Ovary (tissue), 10 donors: Measurements from ENCODE around the gene SLIT3. TPM values are rescaled to one million over a fixed set of nuclear protein-coding genes. Genes with fewer than 3 reads are reported as not detected.

ENCODE experiments used
- DNase-seq, 5 donors: peaks; one replicate each; pipeline ENCODE4 v3.0.0-alpha.2; 2019 to 2020
- H3K27ac ChIP-seq, 2 donors: fragments of 200-600 bp; one replicate each; pipeline versions ENCODE4 v1.5.1 to v1.8.0; 2019 to 2022
- H3K27me3 ChIP-seq: fragments of 200-600 bp; one replicate; pipeline ENCODE4 v1.8.0; 2022
- H3K36me3 ChIP-seq: fragments of 200-600 bp; sonication (generic); one replicate; pipeline ENCODE4 v1.5.1; 2019
- H3K4me1 ChIP-seq: one replicate; pipeline ENCODE4 v1.8.1; 2013; ENCODE audit warnings: mild to moderate bottlenecking, moderate library complexity; ENCODE audit not compliant: insufficient read depth
- H3K4me3 ChIP-seq: fragments of 200-600 bp; sonication (generic); one replicate; pipeline ENCODE4 v1.5.1; 2017
- H3K9me3 ChIP-seq, 2 donors: fragments of 200-600 bp in 1 of 2; sonication (generic) in 1 of 2; one replicate each; pipeline versions ENCODE4 v1.5.1 to v1.8.1; 2013 to 2019; ENCODE audit warnings: mild to moderate bottlenecking in 1 of 2, moderate library complexity in 1 of 2
- EP300 ChIP-seq: sonication (generic); formaldehyde crosslinking; IDR thresholded peaks from one replicate; pipeline ENCODE4 v1.6.1; 2017; ENCODE audit warnings: antibody characterized with exemption
- POLR2A ChIP-seq: fragments of 450-650 bp; IDR thresholded peaks from one replicate; pipeline ENCODE4 v1.6.1; 2017; ENCODE audit warnings: antibody characterized with exemption, mild to moderate bottlenecking, moderate library complexity
- WGBS, 3 donors: extraction: QIAGEN DNeasy Blood & Tissue Kit in 1 of 3; methylation state at CpG; one replicate each; pipeline versions ENCODE4 v1.1.5 to v1.1.7; 2013 to 2017; 5-methylcytosine and 5-hydroxymethylcytosine counted together
- intact Hi-C, 4 donors: fragments of 100-400 bp; cut with DNase I; formaldehyde crosslinking; loops; one replicate each; pipeline versions ENCODE4 v1.11.0 to v1.15.1; 2022 to 2023
- long read RNA-seq, 3 donors: library from polyadenylated mRNA in 2 of 3; unstranded in 2 of 3; transcript quantifications; one replicate each; pipeline ENCODE4 v2.0.0 and lab custom pipeline, GENCODE V29; 2021 to 2026
- polyA plus RNA-seq, 2 donors: library from polyadenylated mRNA; stranded (reverse); fragments of 200-250 nt in 1 of 2; fragments of 350-450 nt in 1 of 2; fragmentation: Illumina TruSeq in 1 of 2; extraction: RNeasy Lipid Tissue Mini Kit (QIAGEN cat#74804) in 1 of 2; gene quantifications; one replicate each; pipeline ENCODE4 v1.2.3, GENCODE V29; 2013 to 2014
- total RNA-seq, 7 donors: library from RNA; depleted of rRNA in 2 of 7; stranded (reverse); fragments of >200 nt in 2 of 7; fragmentation: NEBNext Ultra II Directional in 3 of 7; extraction: Animal tissue kit (Norgen Biotek cat#: 25700) in 3 of 7; gene quantifications; one replicate each; pipeline versions ENCODE4 v1.1.0 to v1.2.4, GENCODE V29; 2016 to 2023
- TF ChIP-seq, protein P1 (sequence below), 3 donors: fragments of 450-650 bp in 2 of 3; fragments of 200-600 bp in 1 of 3; IDR thresholded peaks; one replicate each; pipeline versions ENCODE4 v1.5.1 to v1.8.0; 2016 to 2022; ENCODE audit warnings: antibody characterized with exemption in 3 of 3, mild to moderate bottlenecking in 1 of 3
- donor health status: DM: no; HTN: no; CAD: no; lungs with moderate emphysema.
- donor health status: DM: no; HTN: no; CAD: no.
- donor health status: Bipolar disorder and iron deficiency.
- donor health status: DM: yes; HTN: yes; CAD: no.
- donor health status: DM: no; HTN: no; CAD: no.
- donor health status: DM: yes; HTN: yes; CAD: no.

SLIT3 gene
- total RNA-seq, result 100 to 1,000 TPM in 1 of 7 donors, 10 to 100 TPM in 6; 15.9 to 106 (median 24.4) TPM
- 10 to 100 TPM; 10.3 to 71.6 TPM for polyA plus RNA-seq
- long read RNA-seq, donor 1, partial matches to known transcripts, result 7 of 16 reads
- long read RNA-seq, donor 1, other reads (novel, unspliced or antisense), result 9 of 16 reads
- long read RNA-seq, donor 2, result 0 reads
- long read RNA-seq, donor 3, partial matches to known transcripts, result 29 of 33 reads
- long read RNA-seq, donor 3, other reads (novel, unspliced or antisense), result 4 of 33 reads

DNA sequence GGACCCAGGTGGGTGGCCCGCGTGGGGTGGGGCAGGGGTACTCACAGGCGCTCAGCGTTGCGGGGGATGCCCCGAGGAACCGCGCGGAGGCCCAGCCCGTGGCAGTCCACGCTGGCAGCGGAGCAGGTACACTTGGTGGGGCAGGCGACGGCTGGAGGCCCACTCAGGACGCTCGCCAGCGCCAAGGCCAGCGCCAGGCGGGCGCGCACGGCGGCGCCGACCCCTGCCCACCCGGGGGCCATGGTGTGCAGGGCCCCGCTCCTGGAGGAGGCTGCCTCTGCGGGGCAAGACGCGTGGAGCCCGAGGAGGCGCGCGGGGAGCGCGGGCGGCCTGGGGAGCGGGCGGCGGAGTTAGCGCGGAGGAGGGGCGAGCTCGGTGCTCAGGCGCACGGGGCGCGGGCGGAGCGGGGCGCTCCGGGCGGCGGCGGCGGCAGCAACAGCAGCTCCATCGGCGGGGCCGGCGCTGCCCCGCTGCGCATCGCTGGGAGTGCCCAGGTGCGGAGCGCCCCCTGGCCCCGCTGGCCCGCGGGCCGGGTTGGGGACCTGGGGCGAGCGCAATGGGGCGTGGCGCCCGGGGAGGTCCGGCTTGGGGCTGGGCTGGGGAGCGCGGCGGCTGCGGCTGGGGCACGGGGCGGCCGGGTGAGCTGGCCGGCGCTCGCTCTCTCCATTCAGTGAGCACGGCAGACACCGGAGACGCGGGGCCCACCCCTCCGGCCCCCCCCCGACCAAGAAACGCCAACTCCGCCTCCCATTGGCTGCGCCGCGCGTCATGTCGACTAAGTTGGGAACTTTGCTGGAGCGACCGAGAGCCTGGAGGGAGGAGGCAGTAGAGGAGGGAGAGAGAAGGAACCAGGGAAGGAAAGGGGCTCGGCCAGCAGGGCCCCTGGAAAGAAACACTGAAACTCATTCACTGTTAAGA lies at the start of gene SLIT3:
Gene SLIT3, minus strand, starts transcription at position 672 of the 918 bp plus-strand sequence. Its CDS starts 430 bp downstream, at position 242.
- no peaks in the 10 kb centered on the region for H3K9me3 ChIP-seq
- DNase-seq, result peak; percentile 57 to 88 (median 84)
- TF ChIP-seq, protein P1, sequence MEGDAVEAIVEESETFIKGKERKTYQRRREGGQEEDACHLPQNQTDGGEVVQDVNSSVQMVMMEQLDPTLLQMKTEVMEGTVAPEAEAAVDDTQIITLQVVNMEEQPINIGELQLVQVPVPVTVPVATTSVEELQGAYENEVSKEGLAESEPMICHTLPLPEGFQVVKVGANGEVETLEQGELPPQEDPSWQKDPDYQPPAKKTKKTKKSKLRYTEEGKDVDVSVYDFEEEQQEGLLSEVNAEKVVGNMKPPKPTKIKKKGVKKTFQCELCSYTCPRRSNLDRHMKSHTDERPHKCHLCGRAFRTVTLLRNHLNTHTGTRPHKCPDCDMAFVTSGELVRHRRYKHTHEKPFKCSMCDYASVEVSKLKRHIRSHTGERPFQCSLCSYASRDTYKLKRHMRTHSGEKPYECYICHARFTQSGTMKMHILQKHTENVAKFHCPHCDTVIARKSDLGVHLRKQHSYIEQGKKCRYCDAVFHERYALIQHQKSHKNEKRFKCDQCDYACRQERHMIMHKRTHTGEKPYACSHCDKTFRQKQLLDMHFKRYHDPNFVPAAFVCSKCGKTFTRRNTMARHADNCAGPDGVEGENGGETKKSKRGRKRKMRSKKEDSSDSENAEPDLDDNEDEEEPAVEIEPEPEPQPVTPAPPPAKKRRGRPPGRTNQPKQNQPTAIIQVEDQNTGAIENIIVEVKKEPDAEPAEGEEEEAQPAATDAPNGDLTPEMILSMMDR (IDR thresholded peaks at IDR 0.05), result no peak
- no peak for TF ChIP-seq EP300
- TF ChIP-seq POLR2A, result no peak
- peaks cover 3% of the 10 kb centered on the region for H3K4me1 ChIP-seq
- H3K27ac ChIP-seq, result peak within 1 kb of the TSS; percentile 54 to 73
- intact Hi-C loops, result loop anchor here (5.0 to 10.0 kb wide), 5 partner anchors 293 to 623 kb away; no protein-coding TSS in a partner anchor
- no peaks in the 10 kb centered on the region for H3K36me3 ChIP-seq
- no peaks in the 10 kb centered on the region for H3K27me3 ChIP-seq
- WGBS, 3 donors, result 1 to 3% (median 1%) methylated on average over 37 to 101 of the region's 101 CpGs
- peak within 1 kb of the TSS; percentile 66 for H3K4me3 ChIP-seq

DNA sequence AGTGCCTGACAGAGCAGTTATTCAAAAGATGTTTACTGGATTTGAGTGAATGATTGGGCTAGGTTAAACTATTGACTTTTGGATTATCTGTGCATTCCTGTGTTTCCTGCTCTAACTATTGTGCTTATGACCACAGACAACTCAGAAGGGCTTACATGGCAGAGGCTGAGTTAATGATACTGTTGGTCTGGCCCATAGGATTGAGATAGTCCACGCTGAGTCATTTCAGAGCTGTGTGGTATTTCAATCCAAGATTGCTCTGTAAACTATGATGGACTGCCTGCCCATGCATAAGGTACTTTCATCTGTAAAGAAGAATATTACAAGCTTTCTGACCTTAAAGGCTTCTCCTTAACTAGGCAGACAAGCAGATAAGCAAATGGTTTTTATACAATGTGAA lies 49.1 kb upstream of the SLIT3 start:
- no peaks in the 10 kb centered on the region for H3K4me1 ChIP-seq
- WGBS, 3 donors, result 68 to 82% (median 81%) methylated on average over 1 of the region's 1 CpG
- no peaks in the 10 kb centered on the region for H3K36me3 ChIP-seq
- H3K4me3 ChIP-seq, result no peak overlapping the region
- TF ChIP-seq, protein P1 (IDR thresholded peaks at IDR 0.05), result no peak
- no peak for TF ChIP-seq POLR2A
- no peak for TF ChIP-seq EP300
- intact Hi-C loops, result no loop called here
- DNase-seq, result no peak
- H3K9me3 ChIP-seq, result no peaks in the 10 kb centered on the region
- no peaks in the 10 kb centered on the region for H3K27me3 ChIP-seq
- no peak overlapping the region for H3K27ac ChIP-seq

DNA sequence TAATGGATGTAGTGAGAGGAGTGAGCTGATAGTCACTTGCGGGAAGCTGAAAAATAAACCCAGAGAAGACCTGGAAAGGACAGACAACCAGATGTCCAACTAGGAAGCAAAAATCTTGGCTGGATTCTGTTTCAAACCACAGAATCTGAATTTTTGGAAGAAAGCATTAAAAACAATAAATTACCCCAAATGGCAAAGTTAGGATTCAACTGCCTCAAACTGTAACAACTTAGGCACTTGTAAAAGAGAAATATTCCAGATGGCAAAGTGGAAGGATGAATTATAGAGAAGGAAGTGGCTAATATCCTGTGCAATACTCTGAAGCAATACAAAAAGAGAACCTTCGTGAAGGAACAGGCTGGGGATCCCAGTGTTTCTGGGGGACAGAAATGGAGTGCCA lies 46.8 kb upstream of the SLIT3 start:
- 37 to 58% (median 50%) methylated on average over 2 of the region's 2 CpGs for WGBS, 3 donors
- Histone ChIP-seq H3K36me3 (no peaks in the 10 kb centered on the region), H3K27ac (no peak overlapping the region), H3K27me3 (no peaks in the 10 kb centered on the region), H3K9me3 (no peaks in the 10 kb centered on the region), H3K4me1 (no peaks in the 10 kb centered on the region), H3K4me3 (no peak overlapping the region)
- TF ChIP-seq POLR2A, result no peak
- TF ChIP-seq, protein P1 (IDR thresholded peaks at IDR 0.05), result no peak
- TF ChIP-seq EP300, result no peak
- no peak for DNase-seq
- intact Hi-C loops, result no loop called here

DNA sequence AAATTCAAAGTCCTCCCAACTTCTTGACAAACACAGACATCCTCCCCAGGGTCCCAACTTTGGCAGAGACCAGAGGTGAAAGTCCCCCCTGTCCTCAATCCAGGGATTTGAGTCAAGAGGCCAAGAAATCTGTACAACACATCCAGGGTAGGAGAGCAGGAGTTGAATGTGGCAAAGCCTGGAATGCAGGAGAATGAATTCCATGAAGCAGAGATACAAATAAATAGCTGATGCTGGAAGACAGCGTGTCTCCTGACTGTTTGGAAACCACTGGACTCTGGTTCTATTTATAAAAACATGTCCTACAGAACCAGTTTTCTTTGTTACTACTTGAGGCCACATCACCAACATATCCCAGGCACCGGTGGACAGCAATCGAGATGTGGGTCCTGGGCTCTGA lies 43.7 kb upstream of the SLIT3 start:
- no peak for DNase-seq
- Histone ChIP-seq H3K9me3 (no peaks in the 10 kb centered on the region), H3K27me3 (no peaks in the 10 kb centered on the region), H3K36me3 (no peaks in the 10 kb centered on the region), H3K27ac (no peak overlapping the region), H3K4me1 (no peaks in the 10 kb centered on the region), H3K4me3 (no peak overlapping the region)
- intact Hi-C loops, result no loop called here
- TF ChIP-seq POLR2A (no peak), EP300 (no peak)
- TF ChIP-seq, protein P1 (IDR thresholded peaks at IDR 0.05), result no peak
- WGBS, 3 donors, result 67 to 73% (median 72%) methylated on average over 3 of the region's 3 CpGs
